Kidney capillary endothelial cell (primary cell): ENCODE results near the gene RNF133.
"Not testable (repeated sequence)": the region's sequence is repeated elsewhere in the genome, so short reads cannot be mapped to it uniquely, and the experiment has no call there.

Source experiments
- DNase-seq: peaks from one replicate; pipeline ENCODE4 v3.0.0-alpha.2; 2018; ENCODE audit warnings: low spot score

Gene RNF133

DNA sequence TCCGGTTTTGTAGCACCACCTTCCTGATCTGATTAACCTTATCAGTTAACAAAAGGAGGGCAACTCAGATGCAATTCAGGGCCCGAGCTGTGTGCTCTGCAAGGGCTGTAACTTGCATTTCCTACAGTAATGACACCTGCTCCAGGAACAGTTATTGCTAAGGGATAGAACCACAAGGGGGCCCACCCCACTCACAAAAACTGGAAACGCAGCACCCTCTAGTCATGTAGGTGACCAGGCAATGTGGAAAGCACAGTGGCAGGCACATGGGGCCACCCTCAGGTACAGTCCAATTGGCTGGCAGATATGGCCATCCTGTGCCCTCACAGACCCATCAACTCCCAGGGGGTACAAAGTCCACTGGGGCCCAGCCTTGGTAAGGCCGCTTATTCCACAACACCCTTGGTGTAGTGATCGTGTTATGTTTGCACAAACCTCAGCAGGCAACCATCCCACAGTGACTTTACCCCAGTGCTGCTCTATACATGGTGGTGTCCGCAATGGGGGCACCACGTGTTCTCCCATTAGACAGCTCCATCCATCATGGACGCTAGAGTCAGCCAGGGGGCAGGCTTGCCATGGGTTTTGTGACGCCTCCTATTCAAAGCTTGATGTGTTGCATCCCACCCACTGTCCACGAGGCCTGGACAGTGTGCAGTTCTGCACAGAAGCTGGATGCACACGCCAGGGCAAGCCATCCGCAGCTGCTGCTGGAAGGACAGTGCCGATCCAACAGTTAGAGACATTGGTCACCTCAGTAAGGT lies 9.4 kb downstream of the RNF133 start:
- no peak for DNase-seq

DNA sequence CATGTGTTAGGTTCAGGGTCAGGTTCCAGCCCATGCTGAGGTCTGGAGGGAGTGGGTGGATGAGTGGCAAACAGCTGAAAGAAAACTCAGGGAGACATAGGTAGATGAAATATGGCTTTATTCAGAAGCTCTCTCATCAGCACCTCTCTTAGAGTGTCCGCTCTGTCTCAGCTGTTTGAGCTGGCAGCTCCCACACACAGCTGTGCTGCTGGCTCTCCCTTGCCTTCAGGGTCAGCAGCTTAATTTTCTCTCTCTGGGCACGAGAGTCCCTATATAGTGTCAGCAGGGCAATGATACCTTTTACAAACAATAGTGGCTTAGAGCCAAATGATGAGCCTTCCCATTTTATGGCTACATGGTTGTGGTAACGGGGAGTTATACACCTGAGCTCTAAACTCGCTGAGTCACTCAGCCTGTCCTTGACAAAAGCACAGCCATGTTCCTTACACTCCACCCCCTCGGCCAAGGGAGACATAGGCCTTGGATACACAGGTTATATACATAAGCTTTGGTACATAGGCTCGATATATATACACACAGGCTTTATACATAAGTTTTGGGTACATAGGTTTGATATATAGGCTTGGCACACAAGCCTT lies 10.4 kb downstream of the RNF133 start:
- DNase-seq: no peak

DNA sequence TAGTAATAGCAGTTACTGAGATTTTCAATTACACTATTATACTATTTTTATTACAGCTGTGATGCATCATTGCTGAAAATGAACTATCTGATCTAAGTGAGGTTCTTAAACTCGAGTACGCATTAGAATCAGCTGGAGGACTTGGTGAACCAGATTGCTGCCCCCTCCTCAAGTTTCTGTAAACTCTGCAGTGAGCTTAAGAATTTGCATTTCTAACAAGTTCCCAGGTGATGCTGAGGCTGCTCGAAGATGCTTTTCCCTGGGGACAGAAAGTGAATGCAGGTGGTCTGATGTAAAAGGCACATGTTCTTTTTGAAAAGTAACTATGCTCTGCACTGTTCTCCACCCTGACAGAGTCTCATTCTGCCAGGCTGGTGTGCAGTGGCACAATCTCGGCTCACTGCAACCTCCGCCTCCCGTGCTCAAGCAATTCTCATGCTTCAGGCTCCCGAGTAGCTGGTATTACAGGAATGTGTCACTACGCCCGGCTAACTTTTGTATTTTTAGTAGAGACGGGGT lies 12.5 kb downstream of the RNF133 start:
- no peak for DNase-seq

DNA sequence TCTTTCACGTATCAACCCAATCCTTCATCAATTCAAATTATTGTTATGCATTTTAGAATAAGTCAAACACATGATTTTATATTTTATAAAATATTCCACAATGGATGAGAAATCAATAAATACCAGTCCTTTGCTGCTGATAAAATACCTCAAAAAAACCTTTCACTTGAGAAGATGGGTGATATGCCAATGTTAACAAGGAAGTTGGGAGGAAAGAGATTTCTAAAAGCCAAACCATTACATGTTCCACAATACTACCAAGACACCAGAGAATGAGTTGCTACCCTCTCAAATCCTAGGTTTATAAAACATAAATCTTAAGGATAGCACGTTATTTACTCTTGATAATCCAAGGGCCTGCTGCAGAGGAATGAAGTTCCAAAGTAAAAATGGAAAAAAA lies 14.4 kb downstream of the RNF133 start:
- no peak for DNase-seq

DNA sequence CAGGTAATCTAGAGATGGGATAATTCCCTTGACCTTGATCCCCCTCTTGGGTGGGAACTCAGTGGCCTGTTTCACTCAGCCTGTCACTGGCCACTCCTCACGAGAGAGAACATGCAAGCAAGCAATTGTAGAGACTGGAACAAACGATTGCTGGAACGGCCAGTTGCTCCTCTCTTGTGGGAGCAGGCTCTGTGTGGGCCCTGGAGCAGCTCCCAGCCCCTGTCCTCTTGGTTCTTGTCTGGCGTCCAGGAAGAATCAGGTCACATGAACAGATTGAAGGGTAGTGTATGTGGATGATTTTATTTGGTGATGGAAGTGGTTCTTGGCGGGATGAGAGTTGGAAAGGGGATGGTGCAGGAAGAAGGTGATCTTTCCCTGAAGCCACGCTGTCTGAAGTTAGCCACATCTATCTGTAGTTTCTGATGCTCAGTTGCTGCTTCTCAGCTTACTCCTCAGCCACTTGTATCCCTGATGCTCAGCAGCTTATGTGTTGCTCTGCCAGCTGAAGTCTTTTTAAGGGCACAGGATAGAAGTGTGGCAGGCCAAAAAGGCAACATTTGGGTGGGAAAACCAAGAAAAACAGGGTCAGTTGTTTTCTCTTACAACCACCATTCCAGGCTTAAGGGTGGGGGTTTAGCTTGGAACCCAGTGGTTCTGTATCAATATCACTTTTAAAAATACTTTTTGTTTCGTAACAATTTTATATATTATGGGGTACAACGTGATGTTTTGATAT lies 15.9 kb downstream of the RNF133 start:
- DNase-seq: no peak

DNA sequence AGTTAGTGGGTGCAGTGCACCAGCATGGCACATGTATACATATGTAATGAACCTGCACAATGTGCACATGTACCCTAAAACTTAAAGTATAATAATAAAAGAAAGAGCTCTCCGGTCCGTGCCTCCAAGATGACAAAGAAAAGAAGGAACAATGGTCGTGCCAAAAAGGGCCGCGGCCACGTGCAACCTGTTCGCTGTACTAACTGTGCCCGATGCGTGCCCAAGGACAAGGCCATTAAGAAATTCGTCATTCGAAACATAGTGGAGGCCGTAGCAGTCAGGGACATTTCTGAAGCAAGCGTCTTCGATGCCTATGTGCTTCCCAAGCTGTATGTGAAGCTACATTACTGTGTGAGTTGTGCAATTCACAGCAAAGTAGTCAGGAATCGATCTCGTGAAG lies 17.7 kb downstream of the RNF133 start:
- DNase-seq: not testable (repeated sequence)

DNA sequence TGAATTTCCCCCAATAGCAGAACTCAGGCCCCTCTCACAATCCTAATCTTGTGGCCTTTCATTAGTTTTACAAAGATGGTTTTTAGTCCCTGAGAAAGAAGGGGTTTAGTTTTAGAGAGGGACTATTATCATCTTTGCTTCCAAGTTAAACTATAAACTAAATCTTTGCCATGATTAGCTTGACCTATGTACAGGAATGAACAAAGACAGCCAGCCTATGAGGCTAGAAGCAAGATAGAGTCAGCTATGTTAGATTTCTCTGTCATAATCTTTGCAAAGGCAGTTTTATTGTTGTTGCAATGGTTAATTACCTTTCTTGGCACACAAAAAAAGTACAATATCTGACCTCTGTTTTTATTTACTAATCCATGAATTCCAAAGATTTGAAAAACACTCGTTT lies 19.1 kb downstream of the RNF133 start:
- DNase-seq: no peak

DNA sequence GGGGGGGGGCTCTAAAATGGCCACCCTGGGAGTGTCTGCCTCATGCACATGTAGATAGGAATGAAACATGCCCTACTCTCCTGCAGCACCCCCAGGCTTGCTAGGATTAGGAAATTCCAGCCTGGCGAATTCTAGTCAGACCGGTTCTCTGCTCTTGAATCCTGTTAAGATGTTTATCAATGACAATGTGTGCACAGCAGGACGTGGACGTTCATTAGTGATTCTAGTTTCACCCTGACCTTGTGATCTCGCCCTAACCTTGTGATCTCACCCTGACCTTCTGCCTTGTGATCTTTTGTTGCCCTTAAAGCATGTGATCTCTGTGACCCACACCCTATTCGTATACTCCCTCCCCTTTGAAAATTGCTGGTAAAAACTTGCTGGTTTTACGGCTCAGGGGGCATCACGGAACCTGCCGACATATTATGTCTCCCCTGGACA lies 19.6 kb downstream of the RNF133 start:
- not testable (repeated sequence) for DNase-seq

DNA sequence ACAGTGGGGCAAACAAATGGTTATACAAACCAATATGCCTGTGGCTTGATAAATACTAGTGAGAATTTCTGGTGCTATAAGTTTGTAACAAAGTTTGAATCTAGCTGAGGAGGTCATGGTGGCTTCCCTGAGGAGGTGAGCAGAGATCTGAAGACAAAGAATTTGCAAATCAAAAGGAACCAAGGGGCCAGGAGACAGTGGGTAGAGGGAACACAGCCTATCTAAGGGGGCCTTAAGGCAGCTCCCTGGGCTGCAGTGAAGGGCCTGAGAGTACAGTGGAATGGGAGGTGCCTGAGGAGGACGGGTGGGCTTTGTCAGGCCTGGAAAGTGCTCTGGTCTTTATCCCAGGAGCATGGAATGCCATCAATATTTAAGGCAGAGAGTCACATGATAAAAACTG lies 21.8 kb downstream of the RNF133 start:
- no peak for DNase-seq

DNA sequence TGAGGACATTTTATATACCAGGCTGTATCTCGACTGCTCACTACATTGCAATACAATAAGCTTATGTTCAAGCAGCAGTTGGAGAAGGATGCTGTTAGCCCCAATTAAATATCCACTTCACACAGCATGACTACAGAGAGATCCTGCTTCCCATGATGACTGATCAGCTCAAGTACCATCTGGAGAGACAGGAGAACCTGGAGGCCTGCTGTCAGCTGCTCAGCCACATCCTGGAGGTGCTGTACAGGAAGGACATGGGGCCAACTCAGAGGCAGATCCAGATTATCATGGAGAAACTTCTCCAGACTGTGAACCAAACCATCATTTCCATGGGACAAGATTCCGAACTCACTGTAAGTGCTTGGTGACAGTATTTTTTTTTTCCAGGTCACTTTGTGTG lies 22.5 kb downstream of the RNF133 start:
- DNase-seq: no peak

DNA sequence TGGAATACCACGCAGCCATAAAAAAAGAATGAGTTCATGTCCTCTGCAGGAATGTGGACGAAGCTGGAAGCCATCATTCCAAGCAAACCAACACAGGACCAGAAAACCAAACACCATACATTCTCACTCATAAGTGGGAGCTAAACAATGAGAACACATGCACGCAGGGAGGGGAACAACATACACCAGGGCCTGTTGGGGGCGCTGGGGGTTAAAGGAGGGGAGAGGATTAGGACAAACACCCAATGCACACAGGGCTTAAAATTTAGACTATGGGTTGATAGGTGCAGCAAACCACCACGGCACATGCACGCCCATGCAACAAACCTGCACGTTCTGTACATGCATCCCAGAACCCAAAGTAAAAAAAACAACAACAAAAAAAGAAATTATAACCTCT lies 23.3 kb downstream of the RNF133 start:
- DNase-seq: no peak

DNA sequence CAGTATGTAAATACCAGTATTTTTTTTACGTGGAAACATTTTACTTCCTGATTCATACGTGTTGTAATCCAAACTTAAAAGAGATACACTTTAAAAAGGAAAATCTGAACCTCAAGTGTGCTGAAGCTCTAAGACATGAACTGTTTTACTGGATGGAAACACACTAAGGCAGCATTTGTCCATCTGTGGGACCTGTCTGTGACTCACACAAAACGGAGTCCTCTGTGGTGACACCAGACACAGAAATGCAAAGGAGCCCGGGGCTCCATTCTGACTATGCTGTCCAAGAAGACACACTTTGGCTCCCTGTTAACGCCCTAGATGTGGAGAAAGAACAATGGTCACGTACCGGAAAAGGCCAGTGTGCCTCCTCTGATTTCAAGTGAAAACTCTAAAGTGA lies 23.9 kb downstream of the RNF133 start:
- no peak for DNase-seq

DNA sequence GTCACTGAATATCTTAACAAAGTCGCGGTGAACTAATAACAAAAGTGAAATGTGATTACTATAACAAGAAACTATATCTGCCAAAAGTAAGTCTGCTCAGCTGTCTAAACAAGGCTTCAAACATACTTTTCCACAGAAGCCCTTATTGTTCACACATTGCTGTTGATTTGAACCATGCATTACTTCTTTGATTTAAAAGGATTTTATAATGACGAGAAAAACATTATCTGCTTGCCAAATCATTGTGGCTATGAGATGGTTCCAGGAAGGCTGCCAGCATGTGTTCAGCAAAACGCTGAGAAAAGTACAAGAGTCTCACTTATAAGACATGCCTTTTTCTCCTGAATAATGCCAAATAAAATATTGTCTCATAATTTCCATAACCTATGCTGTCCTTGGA lies 24.4 kb downstream of the RNF133 start:
- no peak for DNase-seq

DNA sequence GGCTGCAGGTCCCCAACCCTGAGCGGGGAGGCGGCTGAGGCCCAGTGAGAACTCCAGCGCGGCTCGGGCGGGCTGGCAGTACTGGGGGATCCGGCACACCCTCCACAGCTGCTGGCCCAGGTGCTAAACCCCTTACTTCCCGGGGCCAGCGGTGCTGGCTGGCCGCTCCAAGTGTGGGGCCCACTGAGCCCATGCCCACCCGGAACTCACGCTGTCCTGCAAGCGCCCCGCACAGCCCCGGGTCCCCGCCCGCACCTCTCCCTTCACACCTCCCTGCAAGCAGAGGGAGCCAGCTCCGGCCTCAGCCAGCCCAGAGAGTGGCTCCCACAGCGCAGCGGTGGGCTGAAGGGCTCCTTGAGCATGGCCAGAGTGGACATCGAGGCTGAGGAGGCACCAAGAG lies 25.0 kb downstream of the RNF133 start:
- no peak for DNase-seq

DNA sequence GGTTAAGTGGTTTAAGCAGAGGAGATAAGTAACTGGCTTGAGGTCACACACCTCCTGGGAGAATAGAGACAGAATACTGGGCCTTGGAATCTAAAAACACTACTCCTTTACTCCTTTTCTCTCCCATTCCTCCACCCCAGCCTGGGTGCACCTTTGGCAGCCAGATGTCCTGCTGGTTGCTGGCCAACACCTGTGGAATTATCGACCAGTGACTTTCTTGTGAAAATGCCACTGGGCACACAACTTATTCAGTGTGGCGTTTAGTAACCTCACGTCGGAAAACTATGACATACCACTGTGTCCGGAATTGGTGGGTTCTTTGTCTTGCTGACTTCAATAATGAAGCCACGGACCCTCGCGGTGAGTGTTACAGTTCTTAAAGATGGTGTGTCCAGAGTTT lies 26.4 kb downstream of the RNF133 start:
- DNase-seq: no peak

DNA sequence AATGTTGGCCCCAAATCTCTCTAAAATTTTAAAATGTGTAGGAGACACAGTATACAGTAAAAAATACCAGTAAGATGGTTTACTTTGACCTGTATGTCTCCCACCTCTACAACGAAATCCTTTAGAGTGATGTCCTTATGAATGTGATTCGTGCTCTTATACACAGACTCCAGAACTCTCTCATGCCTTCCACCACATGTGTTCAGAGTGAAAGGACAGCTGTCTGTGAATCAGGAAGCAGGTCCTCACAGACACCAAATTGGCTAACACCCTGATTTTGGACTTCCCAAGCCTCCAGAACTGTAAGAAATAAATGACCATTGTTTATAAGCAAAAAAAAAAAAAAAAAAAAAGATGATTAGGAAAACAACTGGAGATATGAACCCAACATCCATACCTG lies 35.2 kb downstream of the RNF133 start:
- no peak for DNase-seq

DNA sequence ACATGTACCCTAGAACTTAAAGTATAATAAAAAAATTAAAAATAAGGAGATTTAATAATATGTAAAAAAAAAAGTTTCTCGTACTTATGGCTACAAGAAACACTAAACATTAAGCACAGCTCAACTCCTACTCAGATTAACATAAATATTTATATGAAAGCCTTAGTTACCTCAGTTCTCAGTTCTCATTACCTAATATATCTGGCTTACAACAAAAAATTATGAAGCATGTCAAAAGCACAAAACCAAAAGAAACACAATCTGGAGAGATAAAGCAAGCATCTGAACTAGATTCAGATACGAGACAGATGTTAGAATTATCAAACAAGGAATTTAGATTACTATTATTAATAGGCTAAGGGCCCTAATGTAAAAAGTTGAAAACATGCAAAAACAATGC lies 40.1 kb downstream of the RNF133 start:
- no peak for DNase-seq

DNA sequence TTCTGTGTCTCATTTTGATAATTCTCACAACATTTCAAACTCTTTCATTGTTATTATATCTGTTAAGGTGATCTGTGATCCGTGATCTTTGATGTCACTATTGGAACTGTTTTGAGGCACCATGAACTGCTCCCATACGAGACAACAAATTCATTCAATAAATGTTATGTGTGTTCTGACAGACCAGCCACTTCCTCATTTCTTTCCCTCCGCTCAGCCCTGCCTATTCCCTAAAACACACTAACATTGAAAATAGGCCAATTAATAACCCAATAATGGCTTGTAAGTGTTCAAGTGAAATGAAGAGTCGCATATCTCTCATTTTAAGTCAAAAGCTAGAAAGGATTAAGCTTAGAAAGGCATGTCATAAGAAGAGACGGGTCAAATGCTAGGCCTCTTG lies 45.2 kb downstream of the RNF133 start:
- no peak for DNase-seq

DNA sequence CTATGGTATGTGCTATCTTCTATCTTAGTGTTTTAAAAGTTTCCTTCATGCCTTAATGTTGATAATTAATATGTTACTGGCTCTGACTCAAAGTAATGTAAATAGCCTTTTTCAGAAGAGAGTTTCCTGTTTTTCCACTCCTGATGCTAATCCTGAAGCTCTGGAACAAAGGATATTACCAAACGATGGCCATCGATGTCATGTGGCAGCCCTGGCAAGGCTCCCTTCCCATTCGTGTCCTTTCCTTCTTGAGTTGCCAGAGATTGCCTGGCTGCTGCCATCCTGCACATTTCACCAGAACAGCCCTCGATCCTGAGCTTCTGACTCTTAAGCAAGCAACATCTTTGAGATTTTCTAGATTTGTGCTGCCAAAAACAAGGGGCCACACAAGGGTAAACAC lies 46.0 kb downstream of the RNF133 start:
- DNase-seq: peak; percentile 26

DNA sequence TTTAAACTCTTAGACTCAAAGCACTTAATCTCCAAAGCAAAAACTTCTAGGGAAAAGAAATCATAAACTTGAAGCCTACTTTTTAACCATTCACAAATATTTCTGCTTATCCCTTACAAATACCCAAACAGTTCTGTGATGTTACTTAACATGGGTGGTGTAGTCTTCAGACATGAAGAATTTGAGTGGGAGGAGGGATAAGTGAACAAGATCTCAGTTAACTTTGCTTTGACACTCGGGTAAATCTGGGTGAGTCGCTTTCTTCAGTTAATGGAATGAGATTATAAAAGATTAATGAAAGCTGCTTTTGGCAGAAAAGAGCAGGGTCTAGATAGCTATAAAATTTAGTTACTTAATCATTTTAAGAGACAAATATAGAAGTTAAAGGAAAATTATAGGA lies 47.5 kb downstream of the RNF133 start:
- DNase-seq: no peak
